SK-N-SH treated with all-trans-retinoic acid at 6 μM for 48 hours (cell line): ENCODE data around the gene KMT2B.

Source experiments
- ATAC-seq: fragments of 200-7000 bp; cut with Tn5 transposase; 3 replicates; pipeline ENCODE4 v1.9.1; 2020; ENCODE audit warnings: mild to moderate bottlenecking, moderate library complexity
- ARNTL ChIP-seq: fragments of 450-650 bp; formaldehyde crosslinking; IDR thresholded peaks from 2 replicates; pipeline ENCODE4 v1.5.0; 2020; ENCODE audit warnings: low read depth, mild to moderate bottlenecking, moderate library complexity, borderline replicate concordance
- BACH2 ChIP-seq: fragments of 250-450 bp; sonication (Bioruptor Pico); IDR thresholded peaks from 2 replicates; pipeline ENCODE4 v1.9.0; 2021; ENCODE audit warnings: mild to moderate bottlenecking, borderline replicate concordance
- CSDC2 ChIP-seq: fragments of 250-450 bp; sonication (Bioruptor Pico); IDR thresholded peaks from 2 replicates; pipeline ENCODE4 v1.5.0; 2020; ENCODE audit warnings: mild to moderate bottlenecking, moderate library complexity
- ESRRG ChIP-seq: fragments of 250-450 bp; sonication (Bioruptor Pico); IDR thresholded peaks from 2 replicates; pipeline ENCODE4 v1.6.1; 2021; ENCODE audit warnings: mild to moderate bottlenecking
- GLIS3 ChIP-seq: fragments of 250-450 bp; sonication (Bioruptor Pico); IDR thresholded peaks from 2 replicates; pipeline ENCODE4 v1.5.0; 2020; ENCODE audit warnings: mild to moderate bottlenecking, moderate library complexity
- ISL1 ChIP-seq: fragments of 250-450 bp; sonication (Bioruptor Pico); IDR thresholded peaks from 2 replicates; pipeline ENCODE4 v2.1.2; 2022; ENCODE audit warnings: mild to moderate bottlenecking, moderate library complexity
- OSR1 ChIP-seq: fragments of 250-450 bp; sonication (Bioruptor Pico); IDR thresholded peaks from 2 replicates; pipeline ENCODE4 v1.8.0; 2022; ENCODE audit warnings: moderate library complexity, mild to moderate bottlenecking, inconsistent platforms
- PATZ1 ChIP-seq: fragments of 250-450 bp; sonication (Bioruptor Pico); IDR thresholded peaks from 2 replicates; pipeline ENCODE4 v1.8.0; 2020; ENCODE audit warnings: mild to moderate bottlenecking, moderate library complexity, borderline replicate concordance
- PPARA ChIP-seq: fragments of 250-450 bp; sonication (Bioruptor Pico); IDR thresholded peaks from 2 replicates; pipeline ENCODE4 v1.5.0; 2020; ENCODE audit warnings: mild to moderate bottlenecking, borderline replicate concordance
- RARB ChIP-seq: fragments of 250-450 bp; sonication (Bioruptor Pico); IDR thresholded peaks from 2 replicates; pipeline ENCODE4 v1.8.0; 2021; ENCODE audit warnings: mild to moderate bottlenecking, moderate library complexity
- SNAI2 ChIP-seq: fragments of 250-450 bp; sonication (Bioruptor Pico); IDR thresholded peaks from 2 replicates; pipeline ENCODE4 v1.5.0; 2020; ENCODE audit warnings: mild to moderate bottlenecking, moderate library complexity
- TCF4 ChIP-seq: fragments of 250-450 bp; sonication (Bioruptor Pico); IDR thresholded peaks from 2 replicates; pipeline ENCODE4 v1.8.0; 2021; ENCODE audit warnings: mild to moderate bottlenecking, moderate library complexity, borderline replicate concordance
- TOX ChIP-seq: fragments of 250-450 bp; sonication (Bioruptor Pico); IDR thresholded peaks from 2 replicates; pipeline ENCODE4 v1.8.0; 2021; ENCODE audit warnings: mild to moderate bottlenecking, moderate library complexity, borderline replicate concordance
- TSHZ2 ChIP-seq: fragments of 250-450 bp; sonication (Bioruptor Pico); IDR thresholded peaks from 2 replicates; pipeline ENCODE4 v1.5.0; 2020; ENCODE audit warnings: mild to moderate bottlenecking, moderate library complexity
- ZC3H10 ChIP-seq: fragments of 250-450 bp; sonication (Bioruptor Pico); IDR thresholded peaks from 2 replicates; pipeline ENCODE4 v1.5.1; 2021; ENCODE audit warnings: mild to moderate bottlenecking, moderate library complexity
- ZFP3 ChIP-seq: fragments of 250-450 bp; sonication (Bioruptor Pico); IDR thresholded peaks from 2 replicates; pipeline ENCODE4 v1.5.0; 2020; ENCODE audit warnings: mild to moderate bottlenecking, moderate library complexity
- ZFP30 ChIP-seq: fragments of 450-650 bp; formaldehyde crosslinking; IDR thresholded peaks from 2 replicates; pipeline ENCODE4 v1.5.0; 2022; ENCODE audit warnings: mild to moderate bottlenecking, moderate library complexity
- ZNF565 ChIP-seq: fragments of 450-650 bp; formaldehyde crosslinking; conservative IDR thresholded peaks from 2 replicates; pipeline ENCODE4 v1.5.0; 2020; ENCODE audit warnings: low read depth, mild to moderate bottlenecking, moderate library complexity
- ZNF70 ChIP-seq: fragments of 450-650 bp; formaldehyde crosslinking; IDR thresholded peaks from 2 replicates; pipeline ENCODE4 v1.5.0; 2020; ENCODE audit warnings: mild to moderate bottlenecking, moderate library complexity
- ZNF8 ChIP-seq: fragments of 450-650 bp; formaldehyde crosslinking; IDR thresholded peaks from 2 replicates; pipeline ENCODE4 v1.5.0; 2020; ENCODE audit warnings: mild to moderate bottlenecking, moderate library complexity
- TF ChIP-seq, protein P1 (sequence below): fragments of 250-450 bp; sonication (Bioruptor Pico); IDR thresholded peaks from 2 replicates; pipeline ENCODE4 v1.5.1; 2020; ENCODE audit warnings: low read depth, mild to moderate bottlenecking, moderate library complexity
- TF ChIP-seq, protein P2 (sequence below): fragments of 250-450 bp; sonication (Bioruptor Pico); IDR thresholded peaks from 2 replicates; pipeline ENCODE4 v1.5.1; 2021; ENCODE audit warnings: mild to moderate bottlenecking, moderate library complexity

Gene KMT2B

GRCh38 chr19:35785339-35785627 is 67.5 kb downstream of the KMT2B start:
- no peak for ATAC-seq
- TF ChIP-seq TSHZ2: no peak
- no peak for TF ChIP-seq BACH2 (CRISPR knock-in tag)
- no peak for TF ChIP-seq RARB (CRISPR knock-in tag)
- no peak for TF ChIP-seq GLIS3 (CRISPR knock-in tag)
- no peak for TF ChIP-seq ARNTL (CRISPR knock-in tag)
- TF ChIP-seq ZC3H10 (CRISPR knock-in tag): no peak
- no peak for TF ChIP-seq ESRRG (CRISPR knock-in tag)
- no peak for TF ChIP-seq PATZ1 (CRISPR knock-in tag)
- no peak for TF ChIP-seq SNAI2 (CRISPR knock-in tag)
- TF ChIP-seq, protein P1, sequence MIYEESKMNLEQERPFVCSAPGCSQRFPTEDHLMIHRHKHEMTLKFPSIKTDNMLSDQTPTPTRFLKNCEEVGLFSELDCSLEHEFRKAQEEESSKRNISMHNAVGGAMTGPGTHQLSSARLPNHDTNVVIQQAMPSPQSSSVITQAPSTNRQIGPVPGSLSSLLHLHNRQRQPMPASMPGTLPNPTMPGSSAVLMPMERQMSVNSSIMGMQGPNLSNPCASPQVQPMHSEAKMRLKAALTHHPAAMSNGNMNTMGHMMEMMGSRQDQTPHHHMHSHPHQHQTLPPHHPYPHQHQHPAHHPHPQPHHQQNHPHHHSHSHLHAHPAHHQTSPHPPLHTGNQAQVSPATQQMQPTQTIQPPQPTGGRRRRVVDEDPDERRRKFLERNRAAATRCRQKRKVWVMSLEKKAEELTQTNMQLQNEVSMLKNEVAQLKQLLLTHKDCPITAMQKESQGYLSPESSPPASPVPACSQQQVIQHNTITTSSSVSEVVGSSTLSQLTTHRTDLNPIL (CRISPR knock-in tag): no peak
- TF ChIP-seq ZFP30 (CRISPR knock-in tag): no peak
- TF ChIP-seq PPARA: no peak

GRCh38 chr19:35786299-35787160 is 68.7 kb downstream of the KMT2B start:
- TF ChIP-seq ZNF565 (CRISPR knock-in tag) (no peak), PATZ1 (CRISPR knock-in tag) (no peak), CSDC2 (CRISPR knock-in tag) (no peak), TSHZ2 (no peak), ZFP3 (CRISPR knock-in tag) (no peak), ARNTL (CRISPR knock-in tag) (no peak), OSR1 (CRISPR knock-in tag) (no peak), ZNF8 (CRISPR knock-in tag) (no peak), ZFP30 (CRISPR knock-in tag) (no peak), TCF4 (CRISPR knock-in tag) (no peak), BACH2 (CRISPR knock-in tag) (no peak), GLIS3 (CRISPR knock-in tag) (no peak), ESRRG (CRISPR knock-in tag) (no peak), ZC3H10 (CRISPR knock-in tag) (no peak), PPARA (no peak), TOX (no peak), ZNF70 (CRISPR knock-in tag) (no peak), ISL1 (no peak)
- TF ChIP-seq, protein P1 (CRISPR knock-in tag): no peak
- TF ChIP-seq, protein P2, sequence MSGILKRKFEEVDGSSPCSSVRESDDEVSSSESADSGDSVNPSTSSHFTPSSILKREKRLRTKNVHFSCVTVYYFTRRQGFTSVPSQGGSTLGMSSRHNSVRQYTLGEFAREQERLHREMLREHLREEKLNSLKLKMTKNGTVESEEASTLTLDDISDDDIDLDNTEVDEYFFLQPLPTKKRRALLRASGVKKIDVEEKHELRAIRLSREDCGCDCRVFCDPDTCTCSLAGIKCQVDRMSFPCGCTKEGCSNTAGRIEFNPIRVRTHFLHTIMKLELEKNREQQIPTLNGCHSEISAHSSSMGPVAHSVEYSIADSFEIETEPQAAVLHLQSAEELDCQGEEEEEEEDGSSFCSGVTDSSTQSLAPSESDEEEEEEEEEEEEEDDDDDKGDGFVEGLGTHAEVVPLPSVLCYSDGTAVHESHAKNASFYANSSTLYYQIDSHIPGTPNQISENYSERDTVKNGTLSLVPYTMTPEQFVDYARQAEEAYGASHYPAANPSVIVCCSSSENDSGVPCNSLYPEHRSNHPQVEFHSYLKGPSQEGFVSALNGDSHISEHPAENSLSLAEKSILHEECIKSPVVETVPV (CRISPR knock-in tag): no peak
- ATAC-seq: no peak
